COLO668 (cell line): ENCODE data around the gene ZNF33A.
A peak's percentile ranks its signal among the peaks of the same experiment; 100 is the strongest.
"Not testable (repeated sequence)": the region's sequence is repeated elsewhere in the genome, so short reads cannot be mapped to it uniquely, and the experiment has no call there.

Experiments
- DNase-seq: peaks from one replicate; lab custom pipeline; 2025; ENCODE audit not compliant: unreplicated experiment; lab: John Stamatoyannopoulos, UW

Gene ZNF33A

DNA sequence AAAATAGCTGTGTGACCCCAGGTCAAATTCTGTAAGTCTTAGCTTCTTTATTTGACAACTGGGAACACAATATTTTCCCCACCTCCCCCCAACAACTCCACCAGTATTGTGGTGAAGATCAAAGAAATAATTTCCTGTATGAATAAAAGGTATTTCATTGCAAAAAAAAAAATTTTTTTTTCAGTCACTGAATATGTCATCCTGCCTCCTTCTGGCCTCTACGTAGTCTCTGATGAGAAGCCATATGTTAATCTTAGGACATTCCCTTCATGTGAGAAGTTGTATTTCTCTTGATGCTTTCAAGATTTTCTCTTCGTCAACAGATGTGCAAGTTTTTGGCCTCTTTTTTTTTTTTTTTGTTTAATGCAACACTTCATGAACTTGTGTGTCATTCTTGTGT, 33.0 kb downstream of the ZNF33A start:
- no peak for DNase-seq

DNA sequence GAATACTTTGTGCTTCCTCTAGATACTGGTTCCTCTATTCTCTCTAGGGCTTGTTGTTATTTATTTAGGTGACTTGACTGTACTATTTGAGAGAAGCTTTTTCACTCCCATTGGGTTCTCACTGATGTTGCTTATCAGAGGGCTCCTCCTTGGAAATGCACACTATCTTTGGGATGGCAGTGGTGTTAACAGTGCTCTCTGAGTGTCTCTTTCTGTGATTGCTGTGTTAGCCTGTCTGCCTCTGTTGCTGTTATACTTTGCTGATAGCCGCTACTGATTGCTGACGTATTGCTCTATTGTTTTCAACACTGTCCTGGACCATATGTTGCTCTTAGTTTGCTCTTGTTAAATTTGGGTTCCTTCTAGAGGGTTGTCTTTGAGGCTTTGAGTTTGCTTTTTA, 34.7 kb downstream of the ZNF33A start:
- no peak for DNase-seq

DNA sequence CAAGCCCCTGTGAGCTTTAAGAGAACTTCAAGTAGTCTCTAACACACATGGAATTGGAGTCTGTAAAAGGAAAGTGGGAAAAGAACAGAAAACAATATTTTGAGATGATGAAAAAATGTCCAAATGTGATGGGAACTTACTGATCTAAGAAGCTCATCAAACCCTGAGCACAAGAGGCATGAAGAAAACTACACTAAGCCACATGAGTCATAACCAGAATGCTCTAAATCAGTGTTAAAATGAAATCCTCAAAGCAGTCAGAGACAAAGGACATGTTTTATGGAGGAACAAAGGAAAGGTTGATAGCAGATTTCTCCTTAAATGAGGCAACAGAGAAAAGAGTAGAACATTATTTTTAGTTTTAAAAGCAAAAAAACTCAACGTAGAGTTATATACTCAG, 37.2 kb downstream of the ZNF33A start:
- no peak for DNase-seq

DNA sequence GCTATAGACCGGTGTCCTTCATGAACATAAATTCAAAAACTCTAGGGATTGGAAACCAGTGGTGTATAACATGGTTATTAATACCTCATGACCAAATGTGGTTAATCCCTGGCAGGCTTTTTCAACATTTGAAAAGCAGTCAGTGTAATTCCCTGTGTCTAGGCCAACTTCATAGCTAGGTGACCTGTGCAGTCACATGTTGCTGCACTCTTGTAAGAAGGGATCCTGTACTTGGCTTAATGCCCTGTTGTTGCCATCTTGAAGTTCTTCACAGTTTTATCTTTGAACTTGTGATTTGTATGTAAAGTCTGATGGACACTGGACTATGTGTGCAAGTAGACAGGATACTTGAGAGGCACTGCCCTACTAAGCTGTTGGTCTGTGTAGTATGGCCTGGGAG, 39.7 kb downstream of the ZNF33A start:
- no peak for DNase-seq

DNA sequence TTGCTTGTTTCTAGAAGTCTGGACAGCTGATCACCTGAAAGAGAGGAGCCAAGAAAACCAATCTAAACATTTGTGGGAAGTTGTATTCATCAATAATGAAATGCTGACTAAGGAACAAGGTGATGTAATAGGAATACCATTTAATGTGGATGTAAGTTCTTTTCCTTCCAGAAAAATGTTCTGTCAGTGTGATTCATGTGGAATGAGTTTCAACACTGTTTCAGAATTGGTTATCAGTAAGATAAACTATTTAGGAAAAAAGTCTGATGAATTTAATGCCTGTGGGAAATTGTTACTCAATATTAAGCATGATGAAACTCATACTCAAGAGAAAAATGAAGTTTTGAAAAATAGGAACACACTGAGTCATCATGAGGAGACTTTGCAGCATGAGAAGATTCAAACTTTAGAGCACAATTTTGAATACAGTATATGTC, 43.9 kb downstream of the ZNF33A start:
- no peak for DNase-seq

DNA sequence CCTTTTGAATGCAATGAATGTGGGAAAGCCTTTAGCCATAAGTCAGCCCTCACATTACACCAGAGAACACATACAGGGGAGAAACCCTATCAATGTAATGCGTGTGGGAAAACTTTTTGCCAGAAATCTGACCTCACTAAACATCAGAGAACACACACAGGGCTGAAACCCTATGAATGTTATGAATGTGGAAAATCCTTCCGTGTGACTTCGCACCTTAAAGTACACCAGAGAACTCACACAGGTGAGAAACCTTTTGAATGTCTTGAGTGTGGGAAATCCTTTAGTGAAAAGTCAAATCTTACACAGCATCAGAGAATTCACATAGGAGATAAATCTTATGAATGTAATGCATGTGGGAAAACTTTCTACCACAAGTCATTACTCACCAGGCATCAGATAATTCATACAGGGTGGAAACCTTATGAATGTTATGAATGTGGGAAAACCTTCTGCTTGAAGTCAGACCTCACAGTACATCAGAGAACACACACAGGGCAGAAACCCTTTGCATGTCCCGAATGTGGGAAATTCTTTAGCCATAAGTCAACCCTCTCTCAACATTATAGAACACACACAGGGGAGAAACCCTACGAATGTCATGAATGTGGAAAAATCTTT, 44.9 kb downstream of the ZNF33A start:
- not testable (repeated sequence) for DNase-seq

DNA sequence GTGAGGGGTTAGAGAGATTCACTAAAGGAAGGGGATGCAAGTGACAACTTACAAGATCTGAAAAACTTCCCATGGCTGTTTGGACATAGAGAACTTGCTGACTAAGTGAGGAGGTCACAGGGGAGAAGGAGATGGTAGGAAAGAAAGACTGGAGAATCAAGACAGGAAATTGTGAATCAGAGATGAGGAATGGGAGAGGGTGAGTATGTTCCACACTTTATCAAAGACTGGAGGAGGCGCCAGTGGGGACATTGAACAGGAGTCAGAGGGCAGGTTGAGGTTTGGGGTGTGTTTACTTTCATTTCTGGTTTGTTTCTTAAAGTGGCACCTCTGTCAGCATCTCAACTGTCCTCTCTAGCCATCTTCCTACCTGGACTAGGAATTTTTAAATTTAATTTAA, 59.2 kb downstream of the ZNF33A start:
- not testable (repeated sequence) for DNase-seq

DNA sequence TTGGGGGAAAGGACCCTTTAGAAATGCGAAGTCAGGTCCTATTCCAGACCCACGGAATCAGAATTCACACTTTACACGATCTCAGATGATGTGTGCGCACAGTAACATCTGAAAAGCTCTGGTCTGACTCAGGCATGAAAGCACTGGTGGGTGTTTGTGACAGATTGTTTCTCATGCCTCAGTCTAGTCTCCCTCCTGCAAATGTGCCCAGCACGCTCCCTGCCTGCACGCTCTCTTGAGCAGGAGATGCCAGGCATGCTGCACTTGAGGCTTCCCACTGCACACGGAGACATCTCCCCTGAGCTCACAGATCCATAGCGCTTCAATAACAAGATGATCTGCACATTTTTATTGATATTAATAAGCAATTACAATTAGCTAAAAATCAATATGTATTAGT, 60.0 kb downstream of the ZNF33A start:
- no peak for DNase-seq

DNA sequence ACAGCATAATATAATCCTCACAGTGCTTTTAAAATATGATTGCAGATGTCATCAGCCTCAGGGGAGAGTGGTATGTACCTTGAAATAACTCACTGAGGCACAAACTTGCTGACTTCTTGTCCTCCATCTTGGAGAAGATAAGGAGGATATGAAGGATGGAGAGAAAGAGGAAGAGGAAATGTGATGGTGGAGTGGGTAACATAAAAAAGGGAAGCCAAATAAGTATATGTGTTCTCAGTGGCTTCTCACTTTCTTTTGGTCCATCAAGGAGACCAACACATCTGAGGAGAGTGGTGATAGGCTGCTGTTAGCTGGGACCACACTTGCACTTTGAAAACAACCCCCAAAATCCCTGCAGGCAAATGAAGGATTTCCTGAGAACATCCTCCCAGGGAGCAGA, 62.1 kb downstream of the ZNF33A start:
- no peak for DNase-seq

DNA sequence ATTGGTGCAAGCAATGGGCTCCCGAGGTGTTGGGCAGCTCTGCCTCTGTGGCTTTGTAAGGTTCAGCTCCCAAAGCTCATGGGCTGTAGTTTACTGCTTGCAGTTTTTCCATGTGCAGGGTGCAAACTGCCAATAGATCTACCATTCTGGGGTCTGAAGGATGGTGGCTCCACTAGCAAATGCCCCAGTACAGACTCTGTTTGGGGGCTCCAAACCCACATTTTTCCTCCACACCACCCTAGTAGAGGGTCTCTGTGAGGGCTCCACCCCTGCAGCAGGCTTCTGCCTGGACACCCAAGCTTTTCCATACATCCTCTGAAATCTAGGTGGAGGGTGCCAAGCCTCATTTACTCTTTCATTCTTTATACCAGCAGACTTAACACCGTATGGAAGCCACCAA, 66.2 kb downstream of the ZNF33A start:
- no peak for DNase-seq

DNA sequence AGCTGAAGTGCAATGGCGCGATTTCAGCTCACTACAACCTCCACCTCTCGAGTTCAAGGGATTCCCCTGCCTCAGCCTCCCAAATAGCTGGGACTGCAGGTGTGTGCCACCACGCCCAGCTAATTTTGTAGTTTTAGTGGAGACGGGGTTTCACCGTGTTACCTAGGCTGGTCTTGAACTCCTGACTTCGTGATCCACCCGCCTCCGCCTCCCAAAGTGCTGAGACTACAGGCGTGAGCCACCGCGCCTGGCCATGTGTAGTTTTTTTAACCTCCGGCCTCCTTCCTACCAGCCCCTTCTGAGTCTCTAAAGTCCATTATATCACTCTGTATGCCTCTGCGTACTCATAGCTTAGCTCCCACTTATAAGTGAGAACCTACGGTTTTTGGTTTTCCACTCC, 82.8 kb downstream of the ZNF33A start:
- not testable (repeated sequence) for DNase-seq

DNA sequence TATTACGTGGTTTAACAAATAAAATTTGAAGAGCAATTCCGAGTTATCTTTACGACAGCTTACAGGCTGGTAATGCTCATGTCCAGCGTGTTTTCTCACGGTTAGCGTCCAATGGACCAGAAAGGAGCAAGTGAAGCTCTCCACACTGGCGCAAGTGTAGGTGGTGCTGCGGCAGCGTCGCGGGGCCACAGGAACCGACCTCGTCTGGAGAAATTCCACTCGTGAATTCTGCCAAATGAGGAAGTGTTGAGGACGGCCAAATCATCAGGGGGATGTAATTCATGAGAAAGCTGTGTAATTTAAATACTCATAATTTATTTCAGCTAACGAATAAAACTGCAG, 83.3 kb downstream of the ZNF33A start:
- no peak for DNase-seq

DNA sequence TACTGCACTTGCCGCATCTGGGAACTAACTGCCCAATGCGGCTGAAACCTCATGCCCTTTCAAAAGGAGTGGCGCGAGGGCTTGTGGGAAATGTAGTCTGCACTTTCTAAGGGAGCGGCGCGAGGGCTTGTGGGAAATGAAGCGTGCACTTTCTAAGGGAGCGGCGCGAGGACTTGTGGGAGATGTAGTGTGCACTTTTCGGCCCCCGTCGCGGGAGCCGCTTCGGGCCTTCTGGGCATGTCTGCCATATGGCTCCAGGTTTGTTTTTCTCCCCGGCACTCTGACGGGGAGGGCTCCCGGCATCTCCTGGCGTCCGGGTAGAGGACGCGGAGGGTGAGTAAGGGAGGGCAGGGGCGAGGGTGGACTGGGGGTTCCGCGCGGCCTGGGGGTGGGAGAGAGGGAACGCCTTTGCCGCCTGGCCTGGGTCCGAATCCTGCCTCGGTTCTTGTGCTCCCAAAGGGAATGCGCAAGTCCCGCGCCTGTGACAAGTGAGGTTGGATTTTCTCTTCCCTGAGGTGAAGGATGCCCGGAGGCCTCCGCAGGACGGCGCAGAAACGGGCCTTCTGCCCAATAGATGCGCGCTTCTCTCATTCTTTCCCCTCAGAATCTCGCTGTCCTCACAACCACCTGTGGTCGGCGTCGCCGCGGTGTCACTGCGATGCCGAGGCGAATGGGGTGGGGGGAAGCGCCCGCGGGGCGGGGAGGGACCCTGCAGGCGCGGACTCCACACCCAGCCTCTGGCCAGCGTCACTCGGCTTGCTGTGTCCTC, 83.9 kb downstream of the ZNF33A start, which contains the start of gene ZNF37A:
ZNF37A (plus strand) TSS at position 180 of the 769 bp plus-strand sequence. CDS start 2,281 bp downstream, outside the sequence.
- peak; percentile 91 for DNase-seq

DNA sequence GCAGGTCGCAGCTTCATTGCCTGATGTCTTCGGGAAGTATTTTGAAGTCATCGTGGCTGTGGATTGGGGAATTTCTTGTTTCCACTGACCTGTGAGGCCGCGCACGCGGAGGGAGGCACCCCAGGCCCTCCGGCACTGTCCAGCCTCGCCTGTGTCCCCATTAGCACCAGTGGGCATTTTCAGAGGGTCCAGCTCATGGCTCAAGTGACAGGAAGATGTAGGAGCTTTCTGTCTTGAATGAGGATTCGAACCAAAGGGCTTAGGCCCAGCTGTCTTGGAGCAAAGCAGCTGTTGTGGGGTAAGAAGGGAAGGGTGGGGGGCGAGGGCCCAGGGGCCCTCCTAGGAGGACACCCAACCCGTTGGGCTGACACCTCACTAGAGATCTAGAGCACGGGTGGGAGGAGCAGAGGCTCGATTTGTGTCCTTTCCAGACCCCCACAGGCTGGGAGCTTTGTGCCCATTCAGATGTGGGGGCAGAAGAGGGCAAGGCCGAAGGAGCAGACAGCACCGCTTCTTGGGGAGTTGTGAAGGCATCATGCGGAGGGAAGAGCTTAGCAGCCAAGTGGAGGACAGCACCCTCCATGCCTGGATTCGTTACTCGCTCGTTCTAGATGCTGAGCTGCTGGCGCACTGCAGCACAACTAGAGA, 84.6 kb downstream of the ZNF33A start:
- DNase-seq: no peak

DNA sequence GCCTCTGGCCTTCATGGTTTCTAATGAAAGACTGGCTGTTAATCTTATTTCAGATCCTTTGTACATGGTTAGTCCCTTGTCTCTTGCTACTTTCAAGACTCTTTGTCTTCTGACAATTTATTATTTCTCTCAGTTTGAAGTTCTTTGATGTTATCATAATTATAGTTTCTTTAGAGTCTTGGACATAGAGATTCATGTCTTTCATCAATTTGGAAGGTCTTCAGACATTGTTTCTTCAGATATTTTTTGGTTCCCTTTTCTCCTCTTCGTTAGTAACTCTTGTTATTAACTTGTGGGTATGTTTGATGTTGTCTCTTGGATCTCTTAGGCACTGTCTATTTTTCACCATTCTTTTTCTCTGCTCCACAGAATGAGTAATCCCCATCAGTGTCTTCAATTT, 92.4 kb downstream of the ZNF33A start:
- DNase-seq: no peak

DNA sequence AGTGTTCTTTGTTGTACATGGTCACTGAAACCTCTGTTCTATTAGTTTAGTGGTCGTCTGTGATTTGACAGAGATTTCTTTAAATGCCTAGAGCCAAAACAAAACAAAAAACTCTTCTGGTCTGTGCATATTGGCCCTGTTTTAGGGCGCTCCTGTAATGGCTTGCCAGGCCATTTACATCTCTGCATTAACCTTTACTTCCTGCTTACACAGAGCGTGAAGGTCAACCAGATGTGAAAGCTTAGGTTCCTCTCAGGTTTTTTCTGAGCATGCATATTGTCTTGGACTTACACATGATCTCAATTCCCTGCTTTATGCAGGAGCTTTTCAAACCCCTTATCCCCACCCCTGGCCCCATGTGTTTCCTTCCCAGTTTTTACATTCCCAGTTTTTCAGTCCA, 93.3 kb downstream of the ZNF33A start:
- no peak for DNase-seq

DNA sequence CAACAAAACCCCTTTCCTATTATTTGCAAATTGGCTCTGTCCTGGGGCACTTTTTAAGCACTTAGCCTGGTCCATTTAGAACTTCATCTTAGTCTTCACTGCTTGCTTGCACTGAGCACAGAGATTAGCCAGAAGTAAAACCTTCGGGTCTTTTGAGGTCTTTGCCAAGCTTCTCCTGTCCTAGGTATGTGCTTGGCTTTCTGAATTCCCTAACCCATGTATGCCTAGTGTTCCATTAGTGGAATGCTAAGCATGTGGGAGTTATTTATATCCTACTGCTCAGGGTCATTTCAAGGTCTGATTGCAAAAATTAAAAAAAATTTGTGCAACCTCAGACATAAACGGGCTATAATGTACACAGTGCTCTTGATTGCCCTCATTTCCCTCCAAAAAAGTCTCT, 101.7 kb downstream of the ZNF33A start:
- no peak for DNase-seq
